Measurements from ENCODE around the gene WWTR1.

WWTR1 gene

DNA sequence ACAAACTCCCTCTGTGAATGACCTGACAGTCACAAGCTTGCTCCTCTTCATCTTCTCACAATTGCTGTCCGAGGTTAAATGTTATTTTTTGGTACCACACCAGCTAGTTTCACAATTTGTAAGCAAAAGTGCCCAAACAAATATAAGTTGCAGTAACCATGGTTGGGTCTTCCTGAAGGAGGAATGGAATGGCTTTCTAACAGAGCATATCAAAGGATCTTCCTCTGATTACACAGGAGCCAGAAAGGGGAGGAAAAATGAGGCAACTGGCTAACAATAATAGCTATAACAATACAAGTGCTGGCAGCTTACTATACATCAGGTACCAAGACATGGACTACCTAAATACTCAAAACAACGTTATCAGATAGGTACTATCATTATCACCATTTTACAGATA, 90.4 kb downstream of the WWTR1 start:
- no peak for DNase-seq (ENCODE audit: low read depth in 2 of 2)

GRCh38 chr3:149566292-149566975, 91.4 kb downstream of the WWTR1 start:
- DNase-seq (ENCODE audit: low read depth in 2 of 2), result no peak

DNA sequence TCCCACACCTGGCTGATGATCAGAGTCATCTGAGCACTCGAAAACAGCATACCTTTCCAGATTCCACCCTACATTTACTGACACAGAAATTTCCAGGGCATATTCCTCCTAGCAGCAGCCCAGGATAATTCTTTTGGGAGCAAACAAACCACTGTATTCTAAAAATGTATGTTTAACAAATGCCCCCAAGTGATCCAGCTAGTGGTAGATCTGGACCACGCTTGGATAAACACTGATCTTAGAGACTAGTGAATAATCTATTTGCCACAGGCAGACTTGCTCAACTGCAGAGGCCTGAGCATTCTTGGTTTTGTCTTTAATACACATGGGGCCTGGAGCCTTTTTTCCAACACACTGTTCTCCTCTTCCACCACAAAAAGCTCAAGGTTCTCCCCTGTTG, 93.7 kb downstream of the WWTR1 start:
- DNase-seq (ENCODE audit: low read depth in 2 of 2), result no peak

GRCh38 chr3:149563114-149563513, 94.7 kb downstream of the WWTR1 start:
- DNase-seq (ENCODE audit: low read depth in 2 of 2), result no peak

DNA sequence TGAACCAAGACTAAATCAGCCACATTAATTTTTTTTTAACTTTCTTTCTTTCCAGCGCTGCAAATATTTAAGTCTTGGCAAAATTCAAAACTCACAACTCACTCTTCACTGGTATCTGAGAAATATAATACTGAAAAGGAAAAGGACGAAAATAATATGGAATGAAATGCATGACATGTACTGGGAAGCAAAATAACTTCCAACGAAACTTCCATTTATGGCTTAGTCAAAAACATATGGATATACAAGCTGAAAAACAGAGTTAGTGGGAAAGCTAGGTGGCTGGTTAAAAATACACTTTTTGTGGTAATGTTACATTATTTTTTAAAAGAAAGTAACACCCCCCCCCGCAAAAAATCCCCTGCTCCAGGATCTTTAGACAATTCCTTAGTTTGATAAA, 97.2 kb downstream of the WWTR1 start:
- no peak for DNase-seq (ENCODE audit: low read depth in 2 of 2)

GRCh38 chr3:149560001-149560400, 97.8 kb downstream of the WWTR1 start:
- DNase-seq (ENCODE audit: low read depth in 2 of 2), result no peak

DNA sequence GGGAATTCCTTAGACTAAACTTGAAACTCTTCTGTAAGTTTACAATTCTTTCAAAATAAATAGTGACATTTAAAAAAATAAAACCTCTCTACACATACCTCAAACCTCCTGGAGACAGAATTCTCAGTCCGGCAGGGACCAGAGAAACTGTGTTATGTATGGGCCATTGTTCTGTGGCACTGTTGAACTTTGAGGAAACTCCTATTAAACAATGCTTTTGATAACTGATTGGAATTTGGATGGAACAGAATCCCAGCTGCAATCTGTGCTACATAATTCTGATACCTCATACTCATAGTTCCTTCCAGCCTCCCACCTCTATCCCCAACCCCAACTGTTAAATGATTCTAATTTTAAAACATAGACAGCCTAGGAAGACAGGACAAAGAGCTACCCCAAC, 98.3 kb downstream of the WWTR1 start:
- no peak for DNase-seq (ENCODE audit: low read depth in 2 of 2)

DNA sequence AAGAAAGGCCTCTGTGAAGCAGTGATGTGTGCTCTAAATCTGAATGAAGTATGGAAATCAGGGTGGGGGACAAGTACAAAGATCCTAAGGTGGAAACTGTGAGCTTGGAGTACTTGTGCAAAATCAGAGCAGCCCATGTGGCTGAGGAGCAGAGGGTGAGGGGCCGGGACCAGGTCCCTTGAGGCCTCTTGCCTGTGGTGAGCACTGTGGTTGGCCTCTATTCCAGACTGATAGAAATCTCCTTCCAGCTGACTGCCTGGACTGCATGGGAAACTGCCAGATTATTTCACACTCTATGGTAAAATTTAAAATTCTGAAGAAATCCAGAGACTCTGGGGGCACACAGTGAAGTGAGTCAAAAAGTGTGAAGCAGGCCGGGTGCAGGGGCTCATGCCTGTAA, 101.9 kb downstream of the WWTR1 start:
- DNase-seq (ENCODE audit: low read depth in 2 of 2), result no peak

- DNase-seq (ENCODE audit: low read depth in 2 of 2), result no peak
Measured at GRCh38 chr3:149554826-149555225, 103.0 kb downstream of the WWTR1 start.

DNA sequence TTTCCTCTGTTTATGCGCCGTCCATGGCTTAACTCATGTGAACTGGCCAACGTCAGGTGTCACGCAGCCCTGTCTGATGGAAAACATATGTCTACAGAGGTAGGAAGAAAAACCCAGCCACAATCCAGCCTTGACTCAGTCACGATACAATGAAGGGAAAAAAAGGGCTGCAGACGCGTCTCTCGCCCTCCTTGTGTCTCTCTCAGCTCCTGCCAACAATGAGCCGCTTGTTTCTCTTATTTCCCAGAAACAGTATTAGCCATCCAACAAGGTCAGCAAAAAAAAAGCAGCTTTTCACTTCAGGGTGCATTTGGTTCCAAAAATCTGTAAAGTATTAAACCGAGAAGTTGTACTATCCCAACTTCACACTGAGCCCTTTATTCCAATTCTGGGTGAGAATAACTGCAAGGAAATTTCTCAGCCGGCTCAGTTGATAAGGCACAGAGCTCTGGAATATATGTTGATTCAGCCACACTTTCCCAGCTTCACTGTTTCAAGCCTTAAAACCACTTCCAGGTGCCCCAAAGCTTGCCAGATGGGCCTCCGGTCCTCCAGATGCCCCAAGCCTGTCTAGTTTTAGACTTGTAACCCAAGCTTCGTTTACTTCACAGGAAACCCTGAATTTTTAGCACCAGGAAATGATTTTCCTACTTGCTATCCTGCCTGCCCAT, 103.9 kb downstream of the WWTR1 start:
- DNase-seq (ENCODE audit: low read depth in 2 of 2), result no peak

GRCh38 chr3:149552700-149553099, 105.1 kb downstream of the WWTR1 start:
- no peak for DNase-seq (ENCODE audit: low read depth in 2 of 2)

GRCh38 chr3:149551500-149551899, 106.3 kb downstream of the WWTR1 start:
- DNase-seq (ENCODE audit: low read depth in 2 of 2), result no peak

GRCh38 chr3:149548669-149549065, 109.2 kb downstream of the WWTR1 start:
- no peak for DNase-seq (ENCODE audit: low read depth in 2 of 2)

DNA sequence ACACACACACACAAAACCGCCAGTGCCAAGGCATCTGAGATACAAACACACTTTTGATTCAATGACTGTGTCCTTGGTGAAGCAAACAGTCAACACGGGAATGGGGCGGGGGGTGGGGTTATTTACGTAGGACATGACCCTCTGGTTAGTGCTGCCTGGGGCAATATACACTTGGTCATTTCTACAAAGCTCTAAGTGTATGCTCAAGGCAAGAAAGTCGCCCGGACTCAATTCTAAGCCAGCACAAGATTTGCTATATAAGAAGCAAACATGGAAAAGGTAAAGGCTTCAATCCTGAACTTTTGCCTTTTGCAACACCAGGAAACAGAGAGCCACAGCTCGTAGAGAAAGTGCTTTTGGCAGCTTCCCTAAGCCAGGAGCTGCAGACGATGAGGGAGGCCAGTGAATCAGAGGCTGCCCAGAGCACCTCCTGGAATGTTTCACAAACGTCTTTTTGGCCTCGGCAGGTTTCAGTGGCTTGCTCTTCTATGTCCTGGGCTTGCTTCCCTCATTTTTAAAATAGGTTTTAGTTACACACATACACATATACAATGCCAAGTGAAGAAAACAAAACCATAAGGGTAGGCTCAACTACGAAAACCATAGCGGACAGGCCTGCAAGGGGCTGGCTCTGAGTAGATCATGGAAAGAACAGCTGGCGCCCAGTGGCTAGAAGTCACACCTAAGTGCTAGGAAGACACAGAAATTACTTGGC, 109.7 kb downstream of the WWTR1 start:
- DNase-seq (ENCODE audit: low read depth in 2 of 2), result no peak

DNA sequence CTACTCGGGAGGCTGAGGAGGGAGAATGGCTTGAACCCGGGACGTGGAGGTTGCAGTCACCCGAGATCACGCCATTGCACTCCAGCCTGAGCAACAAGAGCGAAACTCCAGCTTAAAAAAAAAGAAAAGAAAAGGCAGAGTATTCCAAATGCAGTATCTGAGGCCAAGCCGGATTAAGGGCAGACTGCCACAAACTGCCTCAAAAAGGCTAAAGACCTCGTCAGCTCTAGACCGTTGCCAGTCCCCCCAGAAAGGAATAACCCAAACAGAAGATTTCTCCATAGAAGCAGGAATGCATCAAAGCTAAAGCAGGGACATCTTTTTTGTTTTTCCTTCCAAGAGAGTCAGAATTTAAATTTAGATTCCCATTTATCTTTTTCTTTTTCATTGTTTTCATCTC, 110.4 kb downstream of the WWTR1 start:
- no peak for DNase-seq (ENCODE audit: low read depth in 2 of 2)

DNA sequence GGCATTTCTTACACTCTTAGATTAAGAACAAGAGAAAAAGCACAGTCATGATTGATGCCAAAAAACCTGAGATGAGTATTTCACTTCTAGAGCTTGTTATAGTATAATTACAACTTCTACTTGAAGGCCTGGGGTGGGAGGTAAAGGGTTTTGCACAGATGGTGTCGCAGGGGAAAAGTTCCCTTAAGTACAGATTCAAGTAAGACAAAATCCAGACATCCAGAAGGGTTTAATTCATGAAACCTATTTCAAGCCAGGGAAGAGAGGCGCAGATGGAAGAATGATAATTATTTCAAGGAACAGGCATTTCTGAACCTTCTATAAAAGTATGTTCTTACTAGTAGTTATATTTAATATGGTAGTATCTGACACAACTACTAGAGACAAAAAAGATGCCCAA, 112.8 kb downstream of the WWTR1 start:
- DNase-seq (ENCODE audit: low read depth in 2 of 2), result no peak

- DNase-seq (ENCODE audit: low read depth in 2 of 2), result no peak
Measured at GRCh38 chr3:149542375-149543312, 115.2 kb downstream of the WWTR1 start.

GRCh38 chr3:149541091-149541491, 116.7 kb downstream of the WWTR1 start:
- DNase-seq (ENCODE audit: low read depth in 2 of 2), result no peak

GRCh38 chr3:149538371-149538770, 119.5 kb downstream of the WWTR1 start:
- no peak for DNase-seq (ENCODE audit: low read depth in 2 of 2)

GRCh38 chr3:149536429-149536828, 121.4 kb downstream of the WWTR1 start:
- no peak for DNase-seq (ENCODE audit: low read depth in 2 of 2)

GRCh38 chr3:149535333-149535685, 122.5 kb downstream of the WWTR1 start:
- no peak for DNase-seq (ENCODE audit: low read depth in 2 of 2)

All from stimulated activated CD4-positive, alpha-beta T cell treated with anti-CD3 and anti-CD28 coated beads, Interleukin-4, amount 100 ng/mL, for 48 hours (primary cell).